ENCODE data around the gene BDP1.
"Not testable (repeated sequence)": the region's sequence is repeated elsewhere in the genome, so short reads cannot be mapped to it uniquely, and the experiment has no call there.

Gene BDP1

GRCh38 chr5:71471193-71471592 is 15.7 kb downstream of the BDP1 start:
- peak; percentile 59 for DNase-seq (ENCODE audit: low read depth)

DNA sequence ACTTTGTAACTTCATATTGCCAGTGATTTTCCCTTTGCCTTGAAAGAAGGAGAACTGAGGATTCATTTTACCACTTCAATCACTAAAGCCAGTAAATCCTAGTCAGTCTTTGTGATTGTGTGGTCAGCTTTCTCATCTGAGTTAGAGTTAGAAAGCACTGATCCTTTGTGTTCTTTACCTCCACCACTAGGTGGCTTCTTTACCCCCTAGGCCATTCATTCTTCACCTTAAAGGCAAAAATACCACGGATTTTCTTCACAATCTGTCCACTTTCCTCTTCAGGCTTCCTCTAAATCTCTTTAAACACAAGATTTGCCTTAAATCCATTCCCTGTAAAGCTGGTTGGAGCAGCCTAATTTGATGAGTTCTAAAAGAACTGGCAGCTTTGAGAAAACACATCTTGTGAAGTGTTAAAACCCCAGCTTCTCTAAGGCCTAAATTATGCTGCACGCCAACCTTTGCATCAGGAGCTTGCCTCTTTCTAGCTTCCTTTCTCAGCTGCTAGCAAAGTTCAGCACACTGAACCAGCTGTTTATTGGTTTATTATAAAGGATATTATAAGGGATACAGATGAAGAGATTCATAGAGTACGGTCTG is 20.4 kb downstream of the BDP1 start:
- peak; percentile 74 for TF ChIP-seq CTCF (conservative IDR thresholded peaks at IDR 0.05; ENCODE audit: low read depth, low read length)
- DNase-seq (ENCODE audit: low read depth), result peak; percentile 63
- no peak overlapping the region for H3K4me3 ChIP-seq (ENCODE audit: low read depth, low read length)

More at GRCh38 chr5:71471193-71471592, 15.7 kb downstream of the BDP1 start:
- TF ChIP-seq CTCF (conservative IDR thresholded peaks at IDR 0.05; ENCODE audit: low read depth, low read length), result no peak
- no peak overlapping the region for H3K4me3 ChIP-seq (ENCODE audit: low read depth, low read length)

- TF ChIP-seq CTCF (conservative IDR thresholded peaks at IDR 0.05; ENCODE audit: low read depth, low read length), result no peak
- no peak overlapping the region for H3K4me3 ChIP-seq (ENCODE audit: low read depth, low read length)
- no peak for DNase-seq (ENCODE audit: low read depth)
These were observed 26.0 kb downstream of the BDP1 start for GRCh38 chr5:71481441-71481840.

DNA sequence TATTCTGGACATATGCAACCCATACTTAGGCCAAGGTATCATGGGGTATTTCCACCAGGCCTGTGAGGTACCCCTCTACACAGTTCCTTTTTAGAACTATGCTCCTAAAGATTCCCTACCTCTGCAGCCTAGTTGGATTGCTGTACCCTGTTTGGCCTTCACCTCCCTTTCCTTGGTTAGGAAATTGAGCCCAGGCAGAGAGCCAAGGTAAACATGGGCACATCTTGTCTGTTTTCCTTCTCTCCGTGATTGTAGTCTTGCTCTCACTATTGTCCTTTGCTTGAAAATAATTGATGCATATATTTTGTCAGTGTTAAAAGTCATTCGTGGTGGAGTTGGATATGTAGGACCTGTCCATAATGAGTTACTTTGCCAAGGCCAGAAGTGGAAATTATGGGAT is 26.7 kb downstream of the BDP1 start:
- no peak overlapping the region for H3K4me3 ChIP-seq (ENCODE audit: low read depth, low read length)
- no peak for TF ChIP-seq CTCF (conservative IDR thresholded peaks at IDR 0.05; ENCODE audit: low read depth, low read length)
- peak; percentile 67 for DNase-seq (ENCODE audit: low read depth)

- TF ChIP-seq CTCF (conservative IDR thresholded peaks at IDR 0.05; ENCODE audit: low read depth, low read length), result no peak
- DNase-seq (ENCODE audit: low read depth), result peak; percentile 91
- H3K4me3 ChIP-seq (ENCODE audit: low read depth, low read length), result no peak overlapping the region
These were observed 27.9 kb downstream of the BDP1 start for GRCh38 chr5:71483355-71483754.

DNA sequence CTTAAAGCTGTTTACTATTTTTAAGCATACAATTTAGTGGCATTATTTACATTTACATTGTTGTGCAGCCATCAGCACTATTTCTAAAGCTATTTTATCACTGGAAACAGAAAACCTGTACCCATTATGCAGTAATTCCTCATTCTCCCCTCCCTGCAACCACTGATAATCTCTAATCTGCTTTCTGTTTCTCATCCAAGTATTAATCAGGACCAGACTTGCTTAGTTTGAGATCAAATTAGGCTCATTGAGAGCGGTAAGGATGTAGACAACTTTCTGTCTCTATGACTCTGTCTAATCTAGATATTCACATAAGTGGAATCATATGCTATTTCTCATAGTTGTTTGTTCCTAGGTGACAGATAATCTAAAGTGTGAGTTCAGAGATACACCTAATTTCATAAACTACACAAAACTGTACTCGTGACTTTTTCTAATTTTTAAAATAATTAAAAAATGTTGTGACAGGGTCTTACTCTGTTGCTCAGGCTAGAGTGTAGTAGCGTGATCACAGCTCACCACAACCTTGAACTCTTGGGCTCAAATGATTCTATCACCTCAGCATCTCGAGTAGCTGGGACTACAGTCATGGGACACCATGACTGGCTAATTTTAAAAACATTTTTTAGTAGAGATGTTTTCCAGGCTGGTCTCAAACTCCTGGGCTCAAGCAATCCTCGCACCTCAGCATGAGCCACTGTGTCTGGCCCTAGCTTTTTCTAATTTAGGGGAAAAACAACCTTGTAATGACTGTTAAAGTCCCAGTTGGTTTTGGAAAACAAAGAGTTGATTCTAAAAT is 37.6 kb downstream of the BDP1 start:
- no peak overlapping the region for H3K4me3 ChIP-seq (ENCODE audit: low read depth, low read length)
- no peak for DNase-seq (ENCODE audit: low read depth)
- no peak for TF ChIP-seq CTCF (conservative IDR thresholded peaks at IDR 0.05; ENCODE audit: low read depth, low read length)

GRCh38 chr5:71494202-71494601 is 38.8 kb downstream of the BDP1 start:
- not testable (repeated sequence) for H3K4me3 ChIP-seq (ENCODE audit: low read depth, low read length); DNase-seq (ENCODE audit: low read depth)

GRCh38 chr5:71498756-71499155 is 43.3 kb downstream of the BDP1 start:
- not testable (repeated sequence) for H3K4me3 ChIP-seq (ENCODE audit: low read depth, low read length); DNase-seq (ENCODE audit: low read depth)

Data from choroid plexus epithelial cell (primary cell).